Activated CD8-positive, alpha-beta memory T cell treated with anti-CD3 and anti-CD28 coated beads, Interleukin-2, amount 10 ng/mL, durations not matched to agents 7 days and 5 days (primary cell): ENCODE measurements around the gene NLRX1. TPM values are rescaled to one million over a fixed set of nuclear protein-coding genes. Genes with fewer than 3 reads are reported as not detected.

Source experiments
- total RNA-seq, 2 experiments: library from RNA; stranded (reverse); gene quantifications; one replicate each; pipeline ENCODE4 v1.2.3, GENCODE V29; 2021

Gene NLRX1
- total RNA-seq, 2 experiments from 2014 or later: 21.2 to 22.2 TPM

Other genes with a start within 250 kb of the NLRX1 start
- 10 to 100 TPM; 33.9 to 44.0 TPM for gene BCL9L, start 242.8 kb upstream of the NLRX1 start, total RNA-seq
- not detected for gene UPK2, start 212.4 kb upstream of the NLRX1 start, total RNA-seq
- gene FOXR1, start 197.0 kb upstream of the NLRX1 start, total RNA-seq: not detected
- gene CENATAC, start 170.6 kb upstream of the NLRX1 start, total RNA-seq: 10 to 100 TPM; 43.4 to 47.1 TPM
- gene RPS25, start 150.4 kb upstream of the NLRX1 start, total RNA-seq: 1,000 to 10,000 TPM in 1 of 2 experiments, 100 to 1,000 TPM in 1; 945 to 1,070 TPM
- 10 to 100 TPM; 73.9 to 91.5 TPM for gene TRAPPC4, start 150.0 kb upstream of the NLRX1 start, total RNA-seq
- 10 to 100 TPM; 26.0 to 26.5 TPM for gene SLC37A4, start 137.8 kb upstream of the NLRX1 start, total RNA-seq
- gene HYOU1, start 111.5 kb upstream of the NLRX1 start, total RNA-seq: 100 to 1,000 TPM; 108 to 163 TPM
- 10 to 100 TPM; 30.1 to 31.2 TPM for gene VPS11, start 100.9 kb upstream of the NLRX1 start, total RNA-seq
- 10 to 100 TPM; 26.6 to 36.7 TPM for gene HMBS, start 83.8 kb upstream of the NLRX1 start, total RNA-seq
- gene DPAGT1, start 66.9 kb upstream of the NLRX1 start, total RNA-seq: 10 to 100 TPM; 65.1 to 77.1 TPM
- gene C2CD2L, start 61.4 kb upstream of the NLRX1 start, total RNA-seq: 10 to 100 TPM; 30.6 to 35.1 TPM
- 10 to 100 TPM; 40.4 to 43.0 TPM for gene HINFP, start 47.1 kb upstream of the NLRX1 start, total RNA-seq
- gene ABCG4, start 19.7 kb upstream of the NLRX1 start, total RNA-seq: not detected
- under 1 TPM; 0.19 to 0.35 TPM for gene NHERF4, start 16.8 kb downstream of the NLRX1 start, total RNA-seq
- 10 to 100 TPM; 40.0 to 49.2 TPM for gene CBL, start 37.6 kb downstream of the NLRX1 start, total RNA-seq
- 1 to 10 TPM; 2.5 to 3.9 TPM for gene MCAM, start 148.4 kb downstream of the NLRX1 start, total RNA-seq
- 10 to 100 TPM; 38.7 to 42.1 TPM for gene RNF26, start 165.8 kb downstream of the NLRX1 start, total RNA-seq
- gene C1QTNF5, start 172.2 kb downstream of the NLRX1 start, total RNA-seq: not detected
- gene MFRP, start 178.0 kb downstream of the NLRX1 start, total RNA-seq: not detected
- under 1 TPM; 0.28 to 0.76 TPM for gene USP2, start 213.0 kb downstream of the NLRX1 start, total RNA-seq